Loucy (cell line): ENCODE measurements around the gene PTRHD1.

Source experiments
- H2AFZ ChIP-seq: fragments of 200-600 bp; sonication (generic); 2 replicates; pipeline ENCODE4 v1.6.0; 2016; ENCODE audit warnings: antibody characterized with exemption, mild to moderate bottlenecking, low read length, moderate library complexity
- H3F3A ChIP-seq: fragments of 200-600 bp; 2 replicates; pipeline ENCODE4 v1.6.0; 2016; ENCODE audit warnings: antibody characterized with exemption, low read depth, mild to moderate bottlenecking
- H3K27me3 ChIP-seq: fragments of 200-600 bp; sonication (generic); 2 replicates; pipeline ENCODE4 v1.6.1; 2014; ENCODE audit warnings: low read length, mild to moderate bottlenecking; ENCODE audit not compliant: insufficient read depth, poor library complexity, severe bottlenecking
- H3K36me3 ChIP-seq: fragments of 200-600 bp; sonication (generic); 2 replicates; pipeline ENCODE4 v1.6.1; 2016; ENCODE audit warnings: low read length; ENCODE audit not compliant: insufficient read depth
- H3K4me1 ChIP-seq: fragments of 200-600 bp; sonication (generic); 2 replicates; pipeline ENCODE4 v1.5.1; 2014; ENCODE audit warnings: low read length, mild to moderate bottlenecking; ENCODE audit not compliant: insufficient read depth, poor library complexity, severe bottlenecking
- H3K4me2 ChIP-seq: fragments of 200-600 bp; sonication (generic); 2 replicates; pipeline ENCODE4 v1.6.0; 2014; ENCODE audit warnings: antibody characterized with exemption, low read length, low read depth, mild to moderate bottlenecking; ENCODE audit not compliant: poor library complexity, severe bottlenecking
- H3K4me3 ChIP-seq: fragments of 200-600 bp; sonication (generic); 2 replicates; pipeline ENCODE4 v1.5.1; 2014; ENCODE audit warnings: low read length, mild to moderate bottlenecking, mixed read lengths; ENCODE audit not compliant: poor library complexity, severe bottlenecking
- H3K79me2 ChIP-seq: fragments of 200-600 bp; sonication (generic); 2 replicates; pipeline ENCODE4 v1.6.1; 2014; ENCODE audit warnings: low read length; ENCODE audit not compliant: insufficient read depth
- H3K9ac ChIP-seq: fragments of 200-600 bp; sonication (generic); 2 replicates; pipeline ENCODE4 v1.6.0; 2014; ENCODE audit warnings: mild to moderate bottlenecking, low read depth, low read length, moderate library complexity; ENCODE audit not compliant: poor library complexity, severe bottlenecking
- H3K9me2 ChIP-seq: fragments of 200-600 bp; sonication (generic); replicated peaks from 2 replicates; pipeline ENCODE4 v1.6.1; 2016; ENCODE audit warnings: low read depth, low read length, mixed read lengths
- H3K9me3 ChIP-seq: fragments of 200-600 bp; sonication (generic); 2 replicates; pipeline ENCODE4 v1.6.1; 2014; ENCODE audit warnings: mild to moderate bottlenecking, antibody characterized with exemption, low read length, low read depth; ENCODE audit not compliant: insufficient read depth
- H4K20me1 ChIP-seq: fragments of 200-600 bp; sonication (generic); 2 replicates; pipeline ENCODE4 v1.6.0; 2014; ENCODE audit warnings: antibody characterized with exemption, low read length, mild to moderate bottlenecking; ENCODE audit not compliant: insufficient read depth, poor library complexity, severe bottlenecking
- CTCF ChIP-seq: fragments of 200-600 bp; sonication (generic); conservative IDR thresholded peaks from 2 replicates; pipeline ENCODE4 v1.5.1; 2014; ENCODE audit warnings: mild to moderate bottlenecking, antibody characterized with exemption, low read length
- EZH2phosphoT487 ChIP-seq: fragments of 200-600 bp; IDR thresholded peaks from 2 replicates; pipeline ENCODE4 v1.6.1; 2018; ENCODE audit warnings: antibody characterized with exemption, mild to moderate bottlenecking, moderate library complexity, borderline replicate concordance

Gene PTRHD1

DNA sequence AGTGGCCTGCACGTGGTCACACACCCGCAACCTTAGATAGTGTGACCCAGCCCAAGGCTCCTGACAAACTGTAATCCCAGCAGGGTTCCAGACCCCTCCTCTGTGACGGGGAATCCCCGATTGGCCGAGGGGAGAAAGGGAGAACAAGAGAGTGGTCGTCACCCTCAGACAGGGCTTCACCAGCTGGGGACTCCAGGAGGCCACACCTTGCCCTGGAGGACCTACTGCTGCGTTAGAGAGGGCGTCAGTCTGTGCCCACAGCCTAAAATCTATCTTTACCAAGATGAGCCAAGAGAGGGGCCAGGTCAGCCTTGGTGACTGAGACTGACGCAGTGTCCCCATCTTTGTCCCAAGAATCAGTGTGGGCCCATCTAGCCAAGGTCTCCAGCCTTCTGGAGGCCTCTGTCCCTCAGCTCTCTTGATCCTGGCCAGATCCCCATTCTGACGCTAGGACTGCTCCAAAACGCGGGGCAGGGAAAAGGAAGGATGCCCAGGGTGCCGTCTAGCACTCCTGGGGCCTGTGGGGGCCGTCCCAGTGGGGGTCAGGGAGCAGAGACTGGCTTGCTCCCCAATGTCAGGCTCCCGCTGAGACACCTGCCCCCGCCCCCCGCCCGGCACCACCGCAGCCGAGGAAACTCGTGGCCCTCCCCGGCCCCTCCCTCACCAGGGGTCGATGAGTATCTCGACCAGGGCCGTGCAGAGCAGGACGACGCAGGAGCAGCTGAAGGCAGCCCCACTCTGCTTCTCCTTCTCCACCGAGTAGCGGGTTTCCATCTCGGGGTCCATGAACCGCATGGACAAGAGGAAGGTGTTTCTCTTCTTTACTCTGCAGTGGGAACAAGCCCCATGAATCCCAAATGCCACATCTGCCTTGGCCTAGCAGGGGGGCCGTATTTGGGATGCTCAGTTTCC lies 40.9 kb upstream of the PTRHD1 start:
- Histone ChIP-seq H3F3A (no peaks in the 10 kb centered on the region), H3K9me3 (no peaks in the 10 kb centered on the region), H4K20me1 (no peaks in the 10 kb centered on the region), H3K27me3 (no peaks in the 10 kb centered on the region), H3K79me2 (no peaks in the 10 kb centered on the region), H3K4me3 (no peak overlapping the region), H3K4me1 (no peaks in the 10 kb centered on the region), H3K9me2 (no peaks in the 10 kb centered on the region), H2AFZ (no peak overlapping the region), H3K36me3 (peaks cover 52% of the 10 kb centered on the region; the same call in 1 of the 2 replicates), H3K9ac (no peak overlapping the region), H3K4me2 (no peak overlapping the region)
- TF ChIP-seq EZH2phosphoT487: no peak
- TF ChIP-seq CTCF: no peak

- H3K9me2 ChIP-seq: no peaks in the 10 kb centered on the region
- no peak overlapping the region for H3K4me3 ChIP-seq
- H3F3A ChIP-seq: no peaks in the 10 kb centered on the region
- H3K9me3 ChIP-seq: no peaks in the 10 kb centered on the region
- TF ChIP-seq CTCF (no peak), EZH2phosphoT487 (no peak)
- H3K4me2 ChIP-seq: no peak overlapping the region
- H3K27me3 ChIP-seq: no peaks in the 10 kb centered on the region
- no peak overlapping the region for H3K9ac ChIP-seq
- no peaks in the 10 kb centered on the region for H4K20me1 ChIP-seq
- H3K36me3 ChIP-seq: peaks cover 51% of the 10 kb centered on the region; the same call in 1 of the 2 replicates
- no peak overlapping the region for H2AFZ ChIP-seq
- H3K4me1 ChIP-seq: no peaks in the 10 kb centered on the region
- no peaks in the 10 kb centered on the region for H3K79me2 ChIP-seq
Measured at GRCh38 chr2:24832931-24833701, 39.9 kb upstream of the PTRHD1 start.

GRCh38 chr2:24832521-24832920 lies 39.3 kb upstream of the PTRHD1 start:
- H3K36me3 ChIP-seq: peaks cover 49% of the 10 kb centered on the region; the same call in 1 of the 2 replicates
- H3K9me2 ChIP-seq: no peaks in the 10 kb centered on the region
- no peaks in the 10 kb centered on the region for H3K9me3 ChIP-seq
- H3F3A ChIP-seq: no peaks in the 10 kb centered on the region
- H3K9ac ChIP-seq: no peak overlapping the region
- H2AFZ ChIP-seq: no peak overlapping the region
- H3K79me2 ChIP-seq: no peaks in the 10 kb centered on the region
- TF ChIP-seq EZH2phosphoT487 (no peak), CTCF (no peak)
- no peaks in the 10 kb centered on the region for H4K20me1 ChIP-seq
- H3K4me1 ChIP-seq: no peaks in the 10 kb centered on the region
- no peak overlapping the region for H3K4me3 ChIP-seq
- H3K4me2 ChIP-seq: no peak overlapping the region
- no peaks in the 10 kb centered on the region for H3K27me3 ChIP-seq
